GM21526 (cell line): ENCODE data around the gene METTL8.
"Not testable (repeated sequence)": the region's sequence is repeated elsewhere in the genome, so short reads cannot be mapped to it uniquely, and the experiment has no call there.

Experiments used
- ATAC-seq: cut with Tn5 transposase; IDR thresholded peaks from one replicate; pipeline ENCODE4 v1.9.1; 2021; ENCODE audit warnings: moderate library complexity; ENCODE audit not compliant: unreplicated experiment, low FRiP score

METTL8 gene

GRCh38 chr2:171402906-171403580, 30.7 kb downstream of the METTL8 start:
- ATAC-seq, result no peak

GRCh38 chr2:171401947-171402346, 31.8 kb downstream of the METTL8 start:
- no peak for ATAC-seq

GRCh38 chr2:171400395-171400794, 33.4 kb downstream of the METTL8 start:
- ATAC-seq, result no peak

- no peak for ATAC-seq
These were observed 34.5 kb downstream of the METTL8 start for GRCh38 chr2:171399292-171399691.

DNA sequence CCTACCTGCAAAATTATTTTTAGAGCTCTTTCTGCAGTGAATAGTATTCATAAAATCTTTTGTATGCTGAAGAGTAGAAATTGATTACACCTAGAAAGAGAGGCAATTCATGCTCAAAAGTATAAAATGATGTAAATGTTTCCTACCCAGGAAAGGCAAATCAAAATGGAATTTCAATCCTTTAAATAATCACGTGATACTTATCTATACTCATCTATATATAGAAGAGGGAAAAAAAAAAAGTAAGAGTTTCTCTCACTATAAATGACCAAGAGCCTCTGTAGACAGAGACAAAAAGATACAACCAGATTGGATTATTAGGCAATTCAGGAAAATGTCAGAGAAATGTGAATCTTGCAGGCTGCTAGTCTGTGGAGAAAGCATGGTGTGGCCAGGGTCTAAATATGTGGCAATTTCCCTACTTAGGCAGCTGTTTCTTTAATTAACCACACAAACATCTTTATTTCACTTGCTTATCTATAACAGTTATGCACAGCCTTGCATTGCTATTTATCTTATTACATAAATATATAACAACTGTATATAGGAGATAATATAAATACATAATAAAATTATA, 39.5 kb downstream of the METTL8 start:
- no peak for ATAC-seq

DNA sequence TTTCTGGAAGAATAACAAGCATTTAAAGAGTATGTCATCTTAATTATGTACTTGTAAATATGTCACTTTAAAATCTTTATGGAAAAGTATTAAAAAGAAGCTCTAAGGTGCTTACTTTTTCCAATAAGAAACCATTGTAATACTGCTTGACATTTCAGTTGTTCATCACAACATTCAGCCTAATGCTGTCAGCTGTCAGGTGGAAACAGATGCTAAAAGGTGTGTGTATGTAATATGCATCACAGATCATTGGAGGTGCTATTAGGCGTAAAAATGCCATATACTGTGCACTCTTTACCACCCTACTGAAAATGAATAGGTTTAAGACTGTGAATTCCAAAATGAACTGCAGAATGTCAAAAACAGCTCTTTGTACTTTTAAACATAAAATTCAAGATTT, 40.3 kb downstream of the METTL8 start:
- no peak for ATAC-seq

DNA sequence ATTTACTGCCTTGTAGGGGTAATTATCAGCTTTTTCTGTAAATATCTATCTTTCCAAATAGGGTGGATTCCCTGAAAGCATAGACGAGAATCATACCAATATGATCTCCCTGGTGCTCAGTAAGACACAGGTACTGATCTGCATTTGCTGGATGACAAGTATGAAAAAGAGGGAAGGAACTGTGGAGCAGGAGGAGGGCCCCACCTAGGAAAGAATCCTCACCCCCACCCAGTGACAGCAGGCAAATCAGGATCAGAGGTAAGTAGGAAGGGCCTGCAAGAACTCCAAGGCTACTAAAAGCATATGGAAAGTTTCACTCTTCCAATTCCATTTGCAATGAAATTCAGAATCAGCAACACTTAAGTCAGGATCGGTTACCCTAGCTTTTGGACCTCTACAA, 42.3 kb downstream of the METTL8 start:
- no peak for ATAC-seq

- no peak for ATAC-seq
These were observed 42.8 kb downstream of the METTL8 start for GRCh38 chr2:171390941-171391516.

- ATAC-seq, result no peak
These were observed 44.0 kb downstream of the METTL8 start for GRCh38 chr2:171389780-171390179.

GRCh38 chr2:171389325-171389724, 44.5 kb downstream of the METTL8 start:
- no peak for ATAC-seq

DNA sequence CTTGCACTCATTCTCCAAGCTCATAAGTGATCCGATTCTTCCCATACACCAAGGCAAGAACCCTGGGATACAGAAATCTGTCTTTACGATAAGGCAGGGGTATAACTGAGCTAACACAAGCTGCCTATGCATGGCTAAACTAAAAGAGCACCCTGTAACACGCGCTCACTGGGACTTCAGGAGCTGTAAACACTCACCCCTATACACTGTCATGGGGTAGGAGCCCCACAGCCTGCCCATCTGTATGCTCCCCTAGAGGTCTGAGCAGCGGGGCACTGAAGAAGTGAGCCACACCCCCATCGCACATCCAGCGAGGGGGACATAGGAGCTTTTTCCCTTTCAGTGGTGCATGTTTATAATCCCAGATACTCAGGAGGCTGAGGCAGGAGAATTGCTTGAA, 46.7 kb downstream of the METTL8 start:
- ATAC-seq, result no peak

- ATAC-seq, result no peak
These were observed 47.2 kb downstream of the METTL8 start for GRCh38 chr2:171386627-171387026.

DNA sequence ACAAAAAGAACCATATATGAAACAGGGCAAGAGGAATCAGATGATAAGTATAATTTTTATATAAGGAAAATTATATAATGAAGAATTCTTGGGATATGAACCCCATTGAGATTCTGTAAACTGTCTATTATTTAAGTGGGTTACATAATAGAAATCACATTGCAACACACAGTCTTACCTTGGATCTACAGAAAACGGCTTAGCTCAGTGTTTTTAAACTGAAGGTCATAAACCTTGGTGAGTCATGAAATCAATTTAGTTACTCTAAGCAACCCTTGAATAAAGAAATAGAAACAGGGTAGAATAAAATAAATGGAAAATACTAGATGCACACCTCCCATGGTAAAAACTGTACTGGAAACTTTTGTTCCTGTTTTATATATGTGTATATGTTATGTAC, 50.7 kb downstream of the METTL8 start:
- ATAC-seq, result no peak

- ATAC-seq, result not testable (repeated sequence)
These were observed 51.6 kb downstream of the METTL8 start for GRCh38 chr2:171382175-171382574.

GRCh38 chr2:171377852-171378251, 55.9 kb downstream of the METTL8 start:
- ATAC-seq, result not testable (repeated sequence)

DNA sequence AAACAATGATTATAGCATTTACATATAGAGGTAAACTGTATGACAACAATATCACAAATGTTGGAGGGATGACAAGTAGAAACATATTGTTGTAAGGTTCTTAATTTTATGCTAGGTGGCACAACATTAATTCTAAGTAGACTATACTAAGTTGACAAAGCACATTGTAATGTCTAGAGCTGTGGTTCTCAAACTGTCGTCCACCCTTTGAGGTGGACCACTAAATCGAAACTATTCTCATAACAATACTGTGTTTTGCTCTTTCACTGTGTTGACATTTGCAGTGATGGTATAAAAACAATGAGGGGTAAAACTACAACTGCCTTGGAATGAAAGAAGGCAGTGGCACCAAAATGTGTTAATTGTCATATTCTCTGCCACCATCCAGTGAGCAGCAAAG, 66.1 kb downstream of the METTL8 start:
- ATAC-seq, result no peak

- ATAC-seq, result no peak
These were observed 68.0 kb downstream of the METTL8 start for GRCh38 chr2:171365778-171366177.

GRCh38 chr2:171365232-171365631, 68.6 kb downstream of the METTL8 start:
- no peak for ATAC-seq

DNA sequence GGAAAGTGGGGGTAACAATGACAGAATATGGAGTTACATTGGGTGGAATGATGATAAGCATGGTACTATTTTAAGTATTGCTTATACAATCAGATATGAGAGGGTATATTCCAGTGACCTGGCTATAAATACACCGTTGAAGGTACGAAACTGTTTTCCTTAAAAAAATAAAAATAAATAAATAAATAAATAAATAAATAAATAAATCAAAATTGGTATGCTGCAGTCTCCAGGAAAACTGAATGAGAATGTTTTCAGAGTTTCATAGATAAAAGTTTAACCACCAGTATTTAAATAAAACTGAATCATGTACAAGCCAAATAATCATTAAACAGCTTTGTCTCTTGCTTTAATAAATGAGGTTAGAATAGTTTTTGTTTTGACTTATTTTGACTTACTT, 71.4 kb downstream of the METTL8 start:
- no peak for ATAC-seq

- no peak for ATAC-seq
These were observed 72.9 kb downstream of the METTL8 start for GRCh38 chr2:171360905-171361304.

DNA sequence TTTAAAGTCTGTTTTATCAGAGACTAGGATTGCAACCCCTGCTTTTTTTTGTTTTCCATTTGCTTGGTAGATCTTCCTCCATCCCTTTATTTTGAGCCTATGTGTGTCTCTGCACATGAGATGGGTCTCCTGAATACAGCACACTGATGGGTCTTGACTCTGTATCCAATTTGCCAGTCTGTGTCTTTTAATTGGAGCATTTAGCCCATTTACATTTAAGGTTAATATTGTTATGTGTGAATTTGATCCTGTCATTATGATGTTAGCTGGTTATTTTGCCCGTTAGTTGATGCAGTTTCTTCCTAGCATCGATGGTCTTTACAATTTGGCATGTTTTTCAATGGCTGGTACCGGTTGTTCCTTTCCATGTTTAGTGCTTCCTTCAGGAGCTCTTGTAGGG, 80.0 kb downstream of the METTL8 start:
- ATAC-seq, result not testable (repeated sequence)

GRCh38 chr2:171348056-171348455, 85.7 kb downstream of the METTL8 start:
- ATAC-seq, result no peak
